22Rv1 (cell line): ENCODE measurements around the gene EXTL1.

Source experiments
- CTCF ChIP-seq: fragments of 450-650 bp; IDR thresholded peaks from 2 replicates; pipeline ENCODE4 v1.5.1; 2017; ENCODE audit warnings: mild to moderate bottlenecking
- ZFX ChIP-seq: fragments of 450-650 bp; IDR thresholded peaks from 2 replicates; pipeline ENCODE4 v1.6.1; 2017; ENCODE audit warnings: antibody characterized with exemption, borderline replicate concordance

- TF ChIP-seq CTCF (no peak), ZFX (no peak)
These were observed 24.2 kb downstream of the EXTL1 start, which contains the start of gene SLC30A2 for GRCh38 chr1:26045722-26046245.
